Stomach (tissue), 4 donors: Measurements from ENCODE around the gene BACE1.

Experiments
- CTCF ChIP-seq, 7 experiments: fragments of 450-650 bp in 4 of 7; fragments of 200-600 bp in 3 of 7; sonication (generic) in 3 of 7; IDR thresholded peaks; one replicate each; pipeline ENCODE4 v1.5.1; 2016 to 2019; ENCODE audit warnings: antibody characterized with exemption in 7 of 7, control low read depth in 2 of 7, mild to moderate bottlenecking in 1 of 7
- EP300 ChIP-seq: sonication (generic); formaldehyde crosslinking; IDR thresholded peaks from one replicate; pipeline ENCODE4 v1.6.1; 2017; ENCODE audit warnings: antibody characterized with exemption
- POLR2A ChIP-seq, 4 donors: fragments of 450-650 bp; IDR thresholded peaks; one replicate each; pipeline ENCODE4 v1.6.1; 2016; ENCODE audit warnings: antibody characterized with exemption in 4 of 4, control low read depth in 2 of 4, mild to moderate bottlenecking in 1 of 4, moderate library complexity in 1 of 4
- POLR2AphosphoS5 ChIP-seq, 3 donors: sonication (generic); formaldehyde crosslinking; IDR thresholded peaks; one replicate each; pipeline ENCODE4 v1.6.1; 2016; ENCODE audit warnings: antibody characterized with exemption in 3 of 3

- TF ChIP-seq CTCF (IDR thresholded peaks at IDR 0.05), result no peak
- no peak for TF ChIP-seq POLR2A (IDR thresholded peaks at IDR 0.05)
- no peak for TF ChIP-seq POLR2AphosphoS5 (IDR thresholded peaks at IDR 0.05)
- no peak for TF ChIP-seq EP300
Measured at GRCh38 chr11:117249571-117249970, 66.5 kb downstream of the BACE1 start.
